Measurements from ENCODE around the gene CCDC33.

The CCDC33 gene

DNA sequence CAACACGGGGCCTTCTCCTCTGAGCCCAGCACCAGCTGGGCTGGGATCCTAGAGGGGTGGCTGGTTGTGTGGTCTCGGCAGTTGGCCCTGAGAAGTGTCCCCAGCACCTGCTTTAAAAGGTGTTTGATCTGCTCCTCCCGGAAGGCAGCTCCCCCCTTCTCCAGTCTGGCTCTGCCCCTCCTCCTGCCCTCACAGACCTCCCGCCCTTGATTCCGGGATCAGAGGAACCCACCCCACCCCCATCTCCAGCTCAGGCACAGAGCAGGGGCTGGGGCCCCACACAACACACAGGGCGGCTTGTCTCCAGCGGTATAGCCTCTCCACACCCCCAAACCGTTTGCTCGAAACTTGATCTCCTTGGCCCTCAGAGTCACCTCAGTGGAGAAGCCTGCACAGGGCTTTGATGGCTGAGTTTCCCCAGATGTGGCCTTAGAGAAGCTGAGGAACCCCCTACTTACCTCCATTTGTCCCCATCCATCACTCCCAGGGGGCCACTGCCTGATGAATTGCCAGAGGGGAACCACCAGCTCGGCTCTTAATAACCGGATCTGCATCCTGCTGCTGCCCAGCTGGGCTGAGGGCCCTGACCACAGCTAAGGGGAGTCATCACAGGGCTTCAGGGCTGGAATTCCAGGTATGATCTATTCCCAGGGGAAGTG is 27.1 kb upstream of the CCDC33 start:
- DNase-seq (ENCODE audit: low read depth in 2 of 3, low spot score in 1 of 3) = no peak

DNA sequence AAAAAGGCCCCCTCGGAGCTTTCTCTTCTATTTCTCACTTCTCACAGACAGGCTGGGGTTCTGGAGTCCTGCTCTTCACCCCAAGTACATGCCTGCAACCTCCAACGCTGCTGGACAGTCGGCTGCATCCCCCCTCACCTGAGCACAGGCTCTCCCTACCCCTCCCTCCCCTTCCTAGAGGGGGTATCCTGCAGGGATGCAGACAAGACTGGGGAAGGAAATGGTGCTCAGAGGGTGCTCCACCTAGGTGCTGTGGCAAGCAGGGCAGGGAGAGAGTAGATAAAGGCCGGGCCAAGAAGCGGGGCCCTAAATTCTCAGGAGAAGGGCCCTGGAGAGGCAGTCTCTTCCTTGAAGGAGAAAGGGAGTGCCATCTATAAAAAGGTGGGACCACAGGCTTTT is 26.6 kb upstream of the CCDC33 start:
- no peak for DNase-seq (ENCODE audit: low read depth in 2 of 3, low spot score in 1 of 3)

DNA sequence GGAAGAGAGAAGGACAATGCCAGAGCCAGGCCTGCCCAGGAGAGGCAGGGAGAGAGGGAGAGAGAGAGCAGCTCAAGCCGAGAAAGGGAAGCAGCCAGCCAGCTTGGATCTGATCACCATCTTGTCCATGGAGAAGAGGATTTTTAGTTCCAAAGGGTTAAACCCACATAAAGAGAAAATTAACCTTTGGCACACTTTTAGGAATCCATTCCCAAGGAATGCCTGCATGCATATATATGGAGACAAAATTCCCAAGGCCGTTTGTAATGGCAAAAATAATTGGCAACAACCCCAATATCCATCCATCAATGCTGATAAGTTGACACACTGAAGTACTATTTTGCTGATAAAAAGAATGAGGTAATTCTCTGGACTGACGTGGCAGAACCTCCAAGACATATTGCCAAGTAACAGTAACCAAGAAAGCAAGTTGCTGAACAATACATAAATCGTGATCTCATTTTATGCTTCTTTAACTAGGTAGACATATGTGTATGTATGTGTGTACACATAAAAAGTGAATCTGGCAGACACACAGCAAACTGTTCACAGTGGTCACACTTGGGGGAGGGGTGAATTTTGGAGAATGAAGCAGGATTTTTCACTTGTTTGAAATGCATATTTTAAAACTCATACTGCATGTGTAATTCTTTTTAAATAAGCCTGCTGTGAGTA is 26.0 kb upstream of the CCDC33 start:
- DNase-seq (ENCODE audit: low read depth in 2 of 3, low spot score in 1 of 3) = no peak

DNA sequence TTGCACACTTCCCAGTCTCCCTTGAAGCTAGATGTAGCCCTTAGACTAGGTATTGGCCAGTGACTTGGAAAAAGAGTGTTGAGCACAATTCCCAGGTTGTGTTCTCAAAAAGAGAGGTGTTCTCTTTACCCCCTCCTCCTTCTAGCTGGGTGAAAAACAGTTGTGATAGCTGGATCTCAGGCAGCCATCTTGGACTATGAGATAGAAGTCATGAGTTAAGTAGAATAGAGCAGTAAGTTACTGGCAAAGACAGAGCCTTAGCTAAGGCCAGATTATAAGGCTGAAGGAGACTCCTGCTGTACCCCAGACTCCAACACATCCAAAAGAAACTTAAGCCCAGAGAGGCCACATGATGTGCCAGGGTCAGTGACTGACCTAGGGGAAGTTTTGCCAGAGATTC is 25.4 kb upstream of the CCDC33 start:
- DNase-seq (ENCODE audit: low read depth in 2 of 3, low spot score in 1 of 3) = no peak

DNA sequence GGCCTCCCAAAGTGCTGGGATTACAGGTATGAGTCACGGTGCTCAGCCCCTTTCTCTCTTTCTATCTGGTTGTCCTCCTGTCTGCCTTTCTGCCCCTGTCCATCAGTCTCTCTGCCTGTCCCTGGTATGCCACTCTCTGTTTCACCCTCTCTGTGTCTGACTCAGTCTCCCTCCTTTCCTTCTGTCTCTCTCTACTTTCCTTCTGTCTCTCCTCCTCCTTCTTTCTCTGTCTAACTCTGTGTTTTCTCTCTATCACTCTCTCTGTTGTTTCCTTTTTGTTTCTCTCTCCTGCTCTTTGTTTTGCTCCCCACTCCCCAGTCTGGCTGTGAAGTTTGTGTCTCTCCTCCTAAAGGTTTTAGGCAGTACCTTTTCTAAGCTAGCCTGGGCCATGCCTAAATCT is 24.5 kb upstream of the CCDC33 start:
- DNase-seq (ENCODE audit: low read depth in 2 of 3, low spot score in 1 of 3) = no peak

DNA sequence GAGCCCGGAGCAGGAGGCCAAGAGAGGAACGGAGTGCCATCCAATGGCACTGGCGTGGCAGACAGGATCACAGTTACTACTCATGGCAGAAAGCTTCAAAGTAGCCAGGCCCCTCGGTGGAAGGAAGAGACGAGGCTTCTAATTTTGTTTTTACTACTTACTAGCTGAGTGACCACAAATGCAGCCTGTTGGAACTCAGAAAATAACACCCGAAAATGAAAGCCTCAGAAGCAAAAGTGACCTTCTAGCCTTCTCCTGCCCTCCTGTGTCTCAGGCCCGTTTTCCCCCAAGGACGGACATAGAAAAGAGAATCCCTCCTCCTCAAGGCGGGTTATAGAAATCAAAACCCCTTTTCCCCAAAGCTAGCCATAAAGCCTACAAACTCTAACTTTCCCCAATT is 23.6 kb upstream of the CCDC33 start:
- no peak for DNase-seq (ENCODE audit: low read depth in 2 of 3, low spot score in 1 of 3)

DNA sequence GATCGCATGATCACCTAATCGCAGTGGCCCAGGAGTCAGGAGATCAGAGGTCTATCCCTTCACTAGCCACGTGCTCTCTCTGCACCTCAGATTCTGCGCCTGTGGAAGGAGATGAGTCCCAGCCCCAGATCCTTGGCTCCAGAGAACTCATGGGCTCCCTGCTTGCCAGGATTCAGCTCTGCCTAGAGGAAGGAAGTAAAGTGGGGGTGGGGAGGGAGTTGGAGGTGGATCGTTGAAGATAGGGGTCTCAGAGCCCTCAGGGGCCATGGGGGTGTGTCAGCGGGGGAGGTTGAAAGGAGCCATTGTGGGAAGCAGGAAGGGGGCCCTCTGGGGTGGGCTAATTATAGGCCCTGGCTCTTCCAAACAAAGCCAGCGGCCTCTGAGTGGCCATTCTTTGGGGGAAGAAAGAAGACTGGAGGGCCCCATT is 22.3 kb upstream of the CCDC33 start:
- no peak for DNase-seq (ENCODE audit: low read depth in 2 of 3, low spot score in 1 of 3)

DNA sequence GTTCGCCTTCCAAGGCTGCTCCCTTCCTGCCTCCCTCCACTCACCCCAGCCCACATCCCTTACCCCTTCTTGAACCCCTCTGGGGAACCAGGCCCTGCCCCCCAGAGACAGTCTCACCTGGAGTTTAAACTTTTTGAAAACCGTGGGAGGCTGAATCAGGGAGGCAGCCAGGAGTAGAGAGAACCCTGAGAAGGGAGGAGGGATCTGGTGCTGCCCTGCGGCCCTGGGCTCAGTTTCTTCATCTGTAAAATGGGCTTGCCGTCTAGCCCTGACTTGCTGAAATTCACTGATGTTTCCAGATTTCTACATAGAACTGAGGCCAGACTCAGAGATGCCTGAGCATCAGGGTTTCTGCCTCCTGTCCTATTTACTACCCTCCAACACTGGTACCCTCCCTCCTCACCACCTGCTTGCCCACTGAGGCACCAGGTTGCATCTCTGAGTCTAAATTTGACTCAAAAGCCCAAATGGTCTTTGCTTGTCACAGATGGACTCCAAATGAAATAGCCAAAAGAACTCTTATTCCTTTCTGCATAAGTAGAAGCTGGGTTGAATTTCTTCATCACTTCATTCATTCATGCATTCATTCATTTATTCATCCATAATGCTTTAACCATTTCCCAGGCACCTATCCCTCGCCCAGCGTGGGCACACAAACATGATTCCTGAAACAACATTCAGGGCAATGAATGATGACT is 21.7 kb upstream of the CCDC33 start:
- DNase-seq (ENCODE audit: low read depth in 2 of 3, low spot score in 1 of 3) = no peak

DNA sequence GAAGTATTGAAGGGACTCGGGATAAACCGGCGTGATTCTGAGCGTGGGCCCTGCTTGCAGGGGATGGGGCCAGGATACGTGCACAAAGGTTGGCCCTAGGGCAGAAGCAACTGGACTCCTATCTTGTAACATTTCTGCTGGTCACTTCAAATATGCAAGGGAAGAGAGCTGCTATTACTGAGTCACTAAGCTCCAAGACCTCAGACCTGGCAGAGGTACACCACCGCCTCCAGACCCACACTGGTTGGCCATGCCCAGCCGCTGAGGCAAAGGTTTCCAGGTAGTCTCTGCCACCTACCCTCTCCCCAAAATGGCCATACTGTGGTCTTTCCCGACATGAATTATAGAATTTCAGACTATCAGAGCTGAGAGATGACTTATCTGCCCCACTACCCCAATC is 20.2 kb upstream of the CCDC33 start:
- no peak for DNase-seq (ENCODE audit: low read depth in 2 of 3, low spot score in 1 of 3)

DNA sequence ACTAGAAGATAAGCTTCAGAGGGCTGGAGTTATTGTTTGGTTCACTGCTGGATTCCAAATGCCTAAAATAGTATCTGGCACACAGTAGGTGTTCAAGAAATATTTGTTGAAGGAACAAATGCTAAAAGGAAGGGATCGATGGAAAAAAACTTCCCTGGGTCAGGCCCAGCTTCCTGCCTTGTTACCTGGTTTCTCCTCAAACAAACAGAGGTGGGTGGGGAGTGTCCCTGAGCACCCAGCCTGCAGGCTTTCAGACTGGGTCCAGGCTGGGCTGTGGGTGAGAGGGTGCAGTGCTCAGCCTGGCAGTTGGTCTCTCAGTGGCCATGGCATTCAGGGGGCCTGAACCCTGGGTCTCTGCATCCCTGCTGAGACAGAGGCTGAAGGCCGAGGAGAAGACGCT is 19.2 kb upstream of the CCDC33 start:
- no peak for DNase-seq (ENCODE audit: low read depth in 2 of 3, low spot score in 1 of 3)

DNA sequence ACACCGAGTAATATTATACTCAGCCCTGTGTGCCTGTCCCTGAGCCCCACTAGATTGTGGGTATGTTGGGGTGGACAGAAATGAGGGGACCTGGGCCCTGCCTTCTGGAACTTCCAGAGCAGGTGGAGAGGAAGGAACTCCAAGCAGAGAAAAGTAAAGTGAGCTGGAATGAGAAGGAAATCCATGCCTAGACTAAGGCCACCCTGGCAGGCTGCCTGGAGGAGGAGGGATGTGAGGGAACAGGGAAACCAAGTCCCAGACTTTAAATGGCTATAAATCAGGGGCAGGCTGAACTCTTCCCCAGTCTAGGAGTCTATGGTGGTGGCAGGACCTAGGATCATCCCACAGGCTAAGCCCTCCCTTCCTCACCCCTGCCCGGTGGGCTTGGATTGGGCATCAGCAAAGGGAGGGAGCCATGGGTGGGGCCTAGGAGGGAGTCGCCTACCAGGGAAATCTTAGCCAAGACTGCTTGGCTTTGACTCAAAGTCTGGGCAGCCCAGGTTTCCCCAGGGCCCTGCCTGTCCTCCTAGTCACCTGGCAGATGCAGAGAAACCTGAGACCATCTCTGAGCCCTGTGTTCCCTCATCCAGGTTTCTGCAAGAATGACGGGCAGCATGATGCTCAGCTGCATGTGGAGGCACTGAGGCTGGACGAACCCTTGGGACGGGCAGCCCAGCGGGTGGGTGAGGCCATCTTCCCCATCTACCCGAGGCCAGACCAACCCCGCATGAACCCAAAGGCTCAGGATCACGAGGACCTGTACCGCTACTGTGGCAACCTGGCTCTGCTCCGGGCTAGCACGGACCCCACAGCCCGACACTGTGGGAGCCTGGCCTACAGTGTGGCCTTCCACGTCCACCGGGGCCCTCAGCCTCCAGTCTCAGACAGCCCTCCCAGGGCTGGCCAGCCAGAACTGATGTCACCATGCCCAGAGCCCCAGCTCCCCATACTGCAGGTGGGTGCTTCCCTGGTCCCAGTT is 17.9 kb upstream of the CCDC33 start:
- DNase-seq (ENCODE audit: low read depth in 2 of 3, low spot score in 1 of 3) = no peak

DNA sequence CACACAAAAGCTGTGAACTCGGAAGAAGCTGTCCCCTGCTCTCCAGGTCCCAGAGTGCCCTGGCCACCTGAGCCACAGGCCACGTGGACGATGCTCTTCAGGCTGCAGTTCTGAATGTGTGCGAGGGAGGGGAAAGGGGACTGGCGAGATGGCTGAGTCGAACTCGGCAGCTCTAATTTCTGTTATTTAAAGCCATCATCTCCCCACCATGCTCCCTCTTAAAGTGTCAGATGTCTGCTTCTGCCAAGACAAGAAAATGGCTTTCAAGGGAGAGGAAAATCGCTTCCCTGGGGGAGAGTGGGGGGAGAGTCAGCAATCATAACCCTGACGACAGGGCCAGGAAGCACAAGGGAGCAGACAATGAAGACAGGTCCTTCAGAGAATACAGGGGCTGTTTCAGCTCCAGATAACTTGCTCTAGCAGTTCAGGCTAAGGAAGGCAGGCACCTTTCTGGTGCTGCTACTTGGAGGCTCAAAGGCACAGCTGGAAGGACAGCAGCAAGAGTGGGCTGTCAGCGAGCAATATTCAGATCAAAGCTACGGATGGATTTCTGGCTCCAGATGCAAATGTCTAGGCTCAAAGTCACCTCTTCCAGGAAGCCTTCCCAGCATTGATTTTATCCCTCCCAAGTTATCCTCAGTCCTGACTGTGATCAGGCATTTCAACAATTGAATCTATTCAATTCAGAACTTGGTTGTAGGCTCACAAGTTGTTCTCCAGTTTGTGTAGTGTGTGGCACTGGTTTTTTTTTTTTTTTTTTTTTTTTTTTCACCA is 15.5 kb upstream of the CCDC33 start:
- DNase-seq (ENCODE audit: low read depth in 2 of 3, low spot score in 1 of 3) = no peak

DNA sequence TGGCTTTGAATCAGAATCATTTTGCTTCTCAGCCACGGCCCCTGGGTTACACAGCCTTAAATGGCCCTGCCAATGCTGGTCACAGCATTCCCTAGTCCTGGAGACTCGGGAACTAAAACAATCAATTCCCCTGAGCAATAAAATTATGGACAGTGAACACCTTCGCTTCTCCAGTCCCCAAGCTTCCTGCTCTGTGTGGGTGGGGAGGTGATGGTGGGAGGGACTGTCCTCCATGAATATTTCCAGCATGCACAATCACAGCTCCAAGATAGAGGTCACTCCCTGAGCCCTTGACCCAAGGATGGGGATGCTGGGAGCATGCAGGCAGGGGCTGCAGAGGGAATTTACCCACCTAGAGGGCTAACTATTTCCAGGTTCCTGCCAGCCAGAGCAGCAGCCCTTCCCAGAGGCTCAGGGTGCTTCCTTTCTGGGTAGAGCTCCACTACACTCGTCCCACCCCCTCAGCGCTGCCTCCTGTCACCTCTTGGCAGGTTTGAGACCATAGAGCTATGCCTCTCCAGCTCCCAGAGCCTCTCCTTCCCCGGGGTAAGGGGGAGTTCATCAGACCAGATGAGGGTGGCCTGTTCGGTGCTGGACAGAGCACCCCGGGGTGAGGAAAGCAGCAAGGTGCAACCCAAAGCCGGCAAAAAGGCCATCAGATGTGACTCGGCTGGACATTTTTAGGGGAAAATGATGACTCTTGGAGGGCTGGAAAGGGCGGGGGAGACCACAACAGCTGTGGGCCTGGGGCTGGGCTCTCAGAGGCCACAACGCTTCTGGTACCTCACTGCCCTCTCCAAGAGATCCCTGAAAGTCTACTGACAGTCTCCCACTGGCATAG is 14.5 kb upstream of the CCDC33 start:
- DNase-seq (ENCODE audit: low read depth in 2 of 3, low spot score in 1 of 3) = no peak

DNA sequence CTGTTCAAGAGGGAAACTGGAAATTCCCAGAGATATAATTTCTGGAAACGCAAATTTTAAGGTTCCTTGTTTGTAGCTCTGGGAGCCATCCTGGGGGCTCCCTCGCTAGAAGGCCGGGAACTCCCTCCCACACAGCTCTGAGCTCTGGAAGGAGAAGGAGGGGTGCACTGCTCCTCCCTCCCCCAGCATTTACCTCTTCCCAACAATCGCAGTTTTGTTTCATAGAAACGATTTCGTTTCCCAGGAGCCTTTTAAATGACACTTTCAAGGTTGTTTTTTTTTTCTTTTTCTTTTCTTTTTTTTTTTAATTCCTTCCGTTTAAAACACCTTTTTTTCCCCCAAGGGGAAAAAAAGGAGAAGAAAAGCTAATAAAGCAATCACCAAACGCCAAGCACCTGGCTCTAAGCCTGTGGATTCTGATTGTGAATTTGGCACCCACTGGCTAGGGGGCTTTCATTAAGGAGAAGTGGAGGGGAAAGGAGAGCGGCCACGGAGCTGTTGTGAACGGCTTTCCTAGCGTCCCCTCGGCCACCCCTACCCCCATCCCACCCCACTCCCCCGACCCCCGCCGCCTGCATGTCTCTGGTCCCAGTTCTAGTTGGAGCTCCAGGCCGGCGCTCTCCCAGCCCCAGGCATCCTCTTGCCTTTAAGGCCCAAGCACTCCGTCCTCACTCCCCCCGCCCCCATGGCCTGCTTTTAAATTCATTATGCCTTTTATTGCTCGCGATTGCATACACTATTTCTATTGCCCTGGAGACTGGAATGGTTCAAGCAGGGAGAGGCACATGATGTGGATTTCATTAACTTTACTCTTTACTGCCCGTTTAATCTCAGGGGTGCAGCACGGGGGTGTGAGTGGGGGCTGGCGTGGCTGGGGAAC is 13.6 kb upstream of the CCDC33 start:
- DNase-seq (ENCODE audit: low read depth in 2 of 3, low spot score in 1 of 3) = no peak

DNA sequence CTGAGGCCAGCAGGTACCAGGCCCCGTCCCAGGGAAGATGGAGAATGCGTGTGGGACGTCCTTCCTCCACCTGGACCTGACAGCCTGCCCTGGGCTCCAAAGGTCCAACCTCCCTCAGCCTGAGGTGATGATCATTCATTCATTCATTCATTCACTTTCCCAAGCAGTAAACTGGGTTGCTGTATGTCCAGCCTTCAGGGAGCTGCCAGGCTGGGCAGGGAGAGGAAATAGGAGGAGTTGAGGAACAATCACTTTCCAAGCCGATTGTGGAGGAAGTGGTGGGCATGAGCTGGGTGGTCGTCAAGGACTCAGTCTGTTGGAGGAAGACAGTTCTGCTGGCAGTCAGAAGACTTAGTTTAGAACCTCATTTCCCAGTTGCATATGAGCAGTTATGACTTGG is 10.2 kb upstream of the CCDC33 start:
- no peak for DNase-seq (ENCODE audit: low read depth in 2 of 3, low spot score in 1 of 3)

DNA sequence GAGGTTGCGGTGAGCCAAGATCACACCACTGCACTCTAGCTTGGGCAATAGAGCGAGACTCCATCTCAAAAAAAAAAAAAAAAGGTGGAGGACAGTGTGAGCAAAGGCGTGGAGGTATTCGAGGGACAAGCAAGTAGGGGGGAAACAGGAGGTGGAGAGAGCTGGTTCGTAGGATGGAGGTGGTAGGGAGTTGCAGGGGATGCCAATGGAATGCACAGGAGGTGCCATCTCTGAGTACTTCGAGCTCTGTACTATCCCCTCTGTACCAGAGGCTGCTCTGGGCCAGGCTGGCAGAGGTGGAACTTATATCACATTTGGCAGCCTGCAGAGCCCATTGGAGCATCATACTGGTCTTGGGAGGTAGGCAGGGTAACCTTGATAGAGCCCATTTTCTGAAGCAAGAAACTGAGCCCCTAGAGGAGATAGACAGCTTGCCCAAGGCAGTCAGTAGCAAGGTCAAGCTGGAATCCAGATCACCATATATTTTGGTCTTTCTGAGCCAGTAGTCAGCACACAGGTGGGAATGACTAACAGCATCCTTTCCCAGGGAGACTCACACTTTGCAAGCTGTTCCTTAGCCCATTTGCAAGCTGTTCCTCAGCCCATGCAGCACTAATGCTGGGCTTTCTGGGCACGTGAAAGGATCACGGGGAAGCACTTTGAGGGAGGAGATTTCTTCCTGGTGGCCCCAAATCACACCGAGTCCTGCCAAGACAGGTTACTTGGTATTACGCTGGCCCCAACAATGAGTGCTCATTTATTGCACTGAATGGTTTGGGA is 9.2 kb upstream of the CCDC33 start:
- no peak for DNase-seq (ENCODE audit: low read depth in 2 of 3, low spot score in 1 of 3)

DNA sequence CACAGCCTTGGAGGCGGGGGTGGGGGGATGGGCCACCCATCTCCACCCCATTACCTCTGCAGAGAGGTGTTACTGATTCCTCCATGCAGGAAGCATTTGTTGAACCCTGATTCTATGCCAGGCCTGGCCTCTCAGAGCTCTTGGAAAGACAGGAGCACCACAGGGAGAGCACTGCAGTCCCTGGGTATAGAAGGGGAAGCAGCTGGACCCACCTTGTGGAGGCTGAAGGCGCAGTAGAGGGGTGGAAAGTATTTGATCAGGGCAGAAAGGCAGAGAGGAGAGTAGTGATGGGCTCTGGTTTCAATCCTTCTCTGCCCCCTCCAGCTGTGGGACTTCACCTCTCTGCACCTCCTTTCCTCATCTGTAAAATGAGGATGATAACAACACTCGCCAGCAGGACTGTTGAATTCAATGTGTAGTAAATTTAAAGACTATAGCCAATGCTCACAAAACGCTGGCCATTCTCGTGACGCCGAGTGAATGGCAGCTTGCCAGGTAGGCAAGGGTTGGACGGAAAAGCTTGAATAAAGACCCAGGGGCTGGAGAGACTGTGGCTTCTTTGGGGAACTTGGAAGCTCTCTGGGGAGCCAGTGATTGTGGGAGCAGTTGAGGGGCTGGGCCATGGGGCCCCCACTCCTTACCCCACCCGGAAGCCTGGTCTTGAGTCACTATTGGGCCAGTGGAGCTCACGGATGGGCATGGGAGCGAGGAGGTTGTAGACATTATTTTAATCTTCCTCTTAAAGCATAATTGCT is 8.0 kb upstream of the CCDC33 start:
- no peak for DNase-seq (ENCODE audit: low read depth in 2 of 3, low spot score in 1 of 3)
